HG03280 (cell line): Measurements from ENCODE around the gene CCDC85B.

Source experiments
- ATAC-seq: cut with Tn5 transposase; IDR thresholded peaks from one replicate; pipeline ENCODE4 v1.9.1; 2021; ENCODE audit warnings: mild to moderate bottlenecking, moderate library complexity; ENCODE audit not compliant: unreplicated experiment

CCDC85B gene

GRCh38 chr11:65857500-65857852 is 33.0 kb upstream of the CCDC85B start:
- peak; percentile 5 for ATAC-seq

- peak; percentile 50 for ATAC-seq
Observed at GRCh38 chr11:65857853-65858680, 32.4 kb upstream of the CCDC85B start, which contains the start of gene CFL1. Gene CFL1 (minus strand): TSS chr11:65858180. CDS start chr11:65858099, 81 bp downstream.

- no peak for ATAC-seq
Observed at GRCh38 chr11:65858681-65859087, 31.8 kb upstream of the CCDC85B start.

GRCh38 chr11:65859095-65859811 is 31.2 kb upstream of the CCDC85B start:
- peak; percentile 49 for ATAC-seq

- ATAC-seq = no peak
Observed at GRCh38 chr11:65859812-65860277, 30.6 kb upstream of the CCDC85B start.

GRCh38 chr11:65860278-65861164 is 30.0 kb upstream of the CCDC85B start, which contains the start of gene MUS81:
Gene MUS81 (plus strand): TSS chr11:65860433. CDS start chr11:65860754, 321 bp downstream.
- ATAC-seq = peak; percentile 22

GRCh38 chr11:65861165-65861505 is 29.3 kb upstream of the CCDC85B start:
- no peak for ATAC-seq

GRCh38 chr11:65861533-65862183 is 28.8 kb upstream of the CCDC85B start:
- no peak for ATAC-seq

GRCh38 chr11:65862191-65862735 is 28.2 kb upstream of the CCDC85B start:
- no peak for ATAC-seq

- no peak for ATAC-seq
Observed at GRCh38 chr11:65862941-65863888, 27.3 kb upstream of the CCDC85B start.

GRCh38 chr11:65863889-65864705 is 26.4 kb upstream of the CCDC85B start:
- ATAC-seq = no peak

- no peak for ATAC-seq
Observed at GRCh38 chr11:65864706-65865471, 25.6 kb upstream of the CCDC85B start.

GRCh38 chr11:65865550-65866172 is 24.8 kb upstream of the CCDC85B start:
- no peak for ATAC-seq

- ATAC-seq = no peak
Observed at GRCh38 chr11:65866509-65867283, 23.8 kb upstream of the CCDC85B start.

GRCh38 chr11:65867284-65868071 is 23.0 kb upstream of the CCDC85B start:
- ATAC-seq = no peak
